ENCODE data around the gene VPS50. TPM values are rescaled to one million over a fixed set of nuclear protein-coding genes. Genes with fewer than 3 reads are reported as not detected.
A peak's percentile ranks its signal among the peaks of the same experiment; 100 is the strongest.

Gene VPS50
- total RNA-seq = 10 to 100 TPM; 23.4 to 25.7 TPM

DNA sequence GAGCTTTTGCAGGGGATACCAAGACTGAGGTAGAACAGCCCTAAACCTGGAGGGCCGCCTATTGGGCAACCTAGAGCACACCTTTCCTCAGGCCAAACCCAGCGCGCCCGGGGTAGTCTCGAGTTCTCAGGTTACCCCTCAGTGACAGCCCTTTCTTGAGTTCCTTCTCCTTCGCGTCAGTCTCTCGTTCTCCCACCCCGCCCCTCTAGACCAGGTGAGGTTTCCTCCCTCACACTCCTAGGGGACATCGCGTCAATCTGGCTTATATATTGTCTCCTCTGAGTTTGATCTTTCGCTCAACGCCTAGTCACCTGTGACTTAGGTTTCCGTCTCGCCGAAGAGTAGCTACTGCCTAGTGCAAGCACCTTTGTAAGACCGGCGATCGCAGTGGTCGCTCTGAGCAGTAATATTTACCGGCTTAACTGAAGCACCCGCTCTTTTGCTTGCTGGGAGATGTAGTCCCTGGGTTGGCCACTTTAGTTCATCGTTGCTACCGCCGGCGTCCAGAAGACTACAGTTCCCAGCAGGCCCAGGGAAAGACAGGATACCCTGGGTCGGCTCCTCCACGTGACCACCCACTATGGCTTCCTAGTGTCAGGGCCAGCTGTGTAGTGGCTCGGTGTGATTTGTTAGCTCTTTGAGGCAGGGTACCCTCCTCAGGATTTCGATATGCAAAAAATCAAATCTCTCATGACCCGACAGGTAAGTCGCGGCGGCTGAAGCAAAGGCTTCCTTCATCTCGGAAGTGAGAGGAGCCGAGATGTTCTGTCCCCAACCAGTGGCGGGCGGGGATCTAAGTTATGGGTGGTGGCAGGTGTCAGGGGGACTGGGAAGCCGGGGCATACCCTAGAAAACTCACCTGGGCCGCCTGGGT, at the start of gene VPS50:
Gene VPS50, plus strand, starts transcription at position 568 of the 874 bp plus-strand sequence. Its CDS starts 102 bp downstream, at position 670.
- Mint-ChIP-seq H3K9me3 (no peaks in the 10 kb centered on the region), H3K4me3 (peak within 1 kb of the TSS; percentile 92 to 93), H3K27me3 (ENCODE audit: low read depth) (no peaks in the 10 kb centered on the region), H3K36me3 (ENCODE audit: insufficient read depth in 2 of 2) (no peaks in the 10 kb centered on the region), H3K27ac (peak within 1 kb of the TSS; percentile 92), H3K4me1 (ENCODE audit: low read depth) (peaks cover 16% of the 10 kb centered on the region)
- peak; percentile 90 to 95 for DNase-seq
- ATAC-seq (replicated peaks in 1 of 2) = peak; percentile 99

GRCh38 chr7:93185303-93186027, 46.7 kb upstream of the VPS50 start:
- H3K4me3 Mint-ChIP-seq = peak overlapping the region in 1 of 2 donors; percentile 40
- H3K4me1 Mint-ChIP-seq (ENCODE audit: low read depth) = peaks cover 15% of the 10 kb centered on the region
- H3K27me3 Mint-ChIP-seq (ENCODE audit: low read depth) = peaks cover 72% of the 10 kb centered on the region
- peak overlapping the region; percentile 6 for H3K27ac Mint-ChIP-seq
- no peaks in the 10 kb centered on the region for H3K9me3 Mint-ChIP-seq
- DNase-seq (peak; percentile 17 to 34), ATAC-seq (replicated peaks in 1 of 2) (peak; percentile 97 to 98)
- no peaks in the 10 kb centered on the region for H3K36me3 Mint-ChIP-seq (ENCODE audit: insufficient read depth in 2 of 2)

DNA sequence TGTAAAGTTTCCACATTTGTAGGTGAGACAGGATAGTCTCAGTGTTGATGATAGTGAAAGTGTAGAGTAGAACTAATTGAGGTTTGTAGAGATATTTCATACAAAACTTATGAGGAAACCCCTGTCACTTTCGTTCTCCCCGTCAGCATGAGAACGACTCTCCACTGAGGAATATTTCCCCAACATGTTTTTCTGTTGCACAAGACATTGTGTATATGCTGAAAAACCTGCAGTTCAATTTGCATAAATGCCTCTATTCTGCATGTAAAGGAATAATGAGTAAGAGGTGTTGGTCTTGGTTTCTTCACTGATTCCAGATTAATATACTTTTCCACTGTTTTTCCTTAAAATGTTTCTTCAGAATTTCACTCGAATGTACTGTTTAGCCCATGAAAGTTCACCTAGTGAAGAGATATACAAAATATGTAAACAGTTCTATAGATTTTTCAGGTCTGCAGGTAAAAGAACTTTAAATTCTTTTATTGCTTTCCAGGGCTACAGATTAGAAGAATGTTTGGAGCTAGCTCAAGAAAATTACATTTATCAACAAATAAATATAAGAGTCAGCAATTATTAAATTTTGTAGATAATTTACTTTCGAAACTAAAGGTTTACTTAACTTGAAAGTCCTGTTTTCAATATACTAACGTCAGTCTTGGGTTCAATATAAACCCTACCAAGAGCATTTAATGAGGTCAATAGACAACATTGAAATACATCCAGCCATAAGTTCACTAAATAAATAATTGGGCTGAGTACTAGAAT, 43.1 kb upstream of the VPS50 start:
- Mint-ChIP-seq H3K27ac (no peak overlapping the region), H3K9me3 (no peaks in the 10 kb centered on the region), H3K27me3 (ENCODE audit: low read depth) (peaks cover 73% of the 10 kb centered on the region), H3K4me1 (ENCODE audit: low read depth) (peaks cover 15% of the 10 kb centered on the region), H3K36me3 (ENCODE audit: insufficient read depth in 2 of 2) (no peaks in the 10 kb centered on the region), H3K4me3 (no peak overlapping the region)
- DNase-seq = no peak
- no peak for ATAC-seq (replicated peaks in 1 of 2)

GRCh38 chr7:93194386-93194785, 37.8 kb upstream of the VPS50 start:
- no peak for ATAC-seq (replicated peaks in 1 of 2)
- no peak overlapping the region for H3K4me3 Mint-ChIP-seq
- peaks cover 74% of the 10 kb centered on the region for H3K27me3 Mint-ChIP-seq (ENCODE audit: low read depth)
- no peaks in the 10 kb centered on the region for H3K4me1 Mint-ChIP-seq (ENCODE audit: low read depth)
- DNase-seq = no peak
- H3K9me3 Mint-ChIP-seq = no peaks in the 10 kb centered on the region
- H3K27ac Mint-ChIP-seq = no peak overlapping the region
- no peaks in the 10 kb centered on the region for H3K36me3 Mint-ChIP-seq (ENCODE audit: insufficient read depth in 2 of 2)

DNA sequence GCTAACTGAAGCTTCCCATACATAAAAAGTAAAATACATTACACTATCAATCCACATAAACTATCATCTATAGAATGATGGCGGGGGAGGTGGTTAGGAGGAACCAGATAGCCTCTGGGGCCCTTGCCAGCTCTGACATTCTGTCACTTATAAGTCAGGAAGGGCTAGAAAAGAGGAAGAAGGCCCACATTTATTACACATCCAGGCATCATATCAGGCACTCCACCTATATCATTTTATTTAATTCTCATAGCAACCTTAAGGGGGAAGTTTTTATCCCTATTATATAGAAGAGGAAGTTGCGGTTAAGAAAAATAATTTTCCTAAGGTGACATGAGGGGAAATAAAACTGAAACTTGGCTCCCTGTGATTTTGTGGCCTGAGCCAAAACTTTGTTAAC, 35.8 kb upstream of the VPS50 start:
- Mint-ChIP-seq H3K27ac (no peak overlapping the region), H3K36me3 (ENCODE audit: insufficient read depth in 2 of 2) (no peaks in the 10 kb centered on the region), H3K4me1 (ENCODE audit: low read depth) (no peaks in the 10 kb centered on the region), H3K27me3 (ENCODE audit: low read depth) (peaks cover 69% of the 10 kb centered on the region), H3K4me3 (no peak overlapping the region), H3K9me3 (no peaks in the 10 kb centered on the region)
- ATAC-seq (replicated peaks in 1 of 2) (no peak), DNase-seq (no peak)

DNA sequence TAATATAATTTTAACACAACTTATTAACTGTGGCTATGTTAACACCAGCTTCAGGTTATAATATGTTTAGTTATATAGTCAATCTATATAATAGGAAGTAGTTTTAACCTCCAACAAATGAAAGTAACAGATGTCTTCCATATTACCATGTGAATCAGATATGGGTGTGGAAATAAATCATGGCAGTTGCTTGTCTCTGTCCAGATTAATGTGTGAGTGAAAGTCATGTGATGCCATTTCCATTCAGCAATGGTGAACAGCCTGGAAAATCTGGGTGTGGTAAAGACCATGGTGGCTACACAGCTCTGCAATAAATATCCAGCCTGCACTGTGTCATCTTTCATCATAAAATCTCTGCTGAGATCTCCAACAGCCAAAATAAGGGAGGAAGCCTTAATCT, 33.7 kb upstream of the VPS50 start:
- no peak for ATAC-seq (replicated peaks in 1 of 2)
- Mint-ChIP-seq H3K4me3 (no peak overlapping the region), H3K36me3 (ENCODE audit: insufficient read depth in 2 of 2) (no peaks in the 10 kb centered on the region), H3K4me1 (ENCODE audit: low read depth) (no peaks in the 10 kb centered on the region), H3K27ac (no peak overlapping the region), H3K27me3 (ENCODE audit: low read depth) (peaks cover 62% of the 10 kb centered on the region), H3K9me3 (no peaks in the 10 kb centered on the region)
- no peak for DNase-seq

DNA sequence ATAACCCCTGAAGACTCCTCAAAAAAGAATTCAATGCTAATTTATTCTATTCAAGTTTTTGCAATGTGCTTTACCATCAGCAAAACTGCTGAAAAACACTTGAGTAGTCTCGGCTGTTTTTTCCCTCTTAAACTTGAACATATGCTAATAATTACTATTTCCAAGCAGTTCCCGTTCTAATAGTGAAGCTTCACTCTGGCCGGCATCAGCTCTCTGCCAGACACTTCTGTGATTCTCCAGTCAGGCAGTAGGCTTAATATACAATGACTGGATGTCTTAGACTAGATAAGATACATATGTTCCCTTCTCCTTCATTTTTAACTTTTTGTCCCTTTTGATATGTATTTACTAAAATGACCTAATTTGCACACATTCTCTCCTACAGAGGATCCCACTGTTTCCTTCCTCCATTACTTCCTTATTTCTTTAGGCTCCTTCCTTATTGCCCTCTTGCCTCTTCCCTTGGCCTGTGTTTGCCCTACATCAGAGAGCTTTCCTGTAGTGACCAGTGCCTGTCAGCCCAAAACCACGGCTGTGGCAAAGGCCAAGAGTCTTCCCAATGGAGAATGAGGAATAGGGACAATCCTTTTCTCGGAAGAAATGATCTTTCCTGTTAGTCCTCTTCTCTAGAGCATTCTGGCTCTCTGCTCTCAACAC, 29.4 kb upstream of the VPS50 start:
- no peak for DNase-seq
- ATAC-seq (replicated peaks in 1 of 2) = no peak
- peaks cover 58% of the 10 kb centered on the region for H3K27me3 Mint-ChIP-seq (ENCODE audit: low read depth)
- H3K4me3 Mint-ChIP-seq = no peak overlapping the region
- no peaks in the 10 kb centered on the region for H3K9me3 Mint-ChIP-seq
- H3K4me1 Mint-ChIP-seq (ENCODE audit: low read depth) = no peaks in the 10 kb centered on the region
- H3K36me3 Mint-ChIP-seq (ENCODE audit: insufficient read depth in 2 of 2) = no peaks in the 10 kb centered on the region
- no peak overlapping the region for H3K27ac Mint-ChIP-seq

- no peaks in the 10 kb centered on the region for H3K36me3 Mint-ChIP-seq (ENCODE audit: insufficient read depth in 2 of 2)
- H3K9me3 Mint-ChIP-seq = no peaks in the 10 kb centered on the region
- DNase-seq (no peak), ATAC-seq (replicated peaks in 1 of 2) (no peak)
- H3K27ac Mint-ChIP-seq = no peak overlapping the region
- H3K4me3 Mint-ChIP-seq = no peak overlapping the region
- no peaks in the 10 kb centered on the region for H3K4me1 Mint-ChIP-seq (ENCODE audit: low read depth)
- peaks cover 53% of the 10 kb centered on the region for H3K27me3 Mint-ChIP-seq (ENCODE audit: low read depth)
Observed at GRCh38 chr7:93203496-93203895, 28.7 kb upstream of the VPS50 start.

DNA sequence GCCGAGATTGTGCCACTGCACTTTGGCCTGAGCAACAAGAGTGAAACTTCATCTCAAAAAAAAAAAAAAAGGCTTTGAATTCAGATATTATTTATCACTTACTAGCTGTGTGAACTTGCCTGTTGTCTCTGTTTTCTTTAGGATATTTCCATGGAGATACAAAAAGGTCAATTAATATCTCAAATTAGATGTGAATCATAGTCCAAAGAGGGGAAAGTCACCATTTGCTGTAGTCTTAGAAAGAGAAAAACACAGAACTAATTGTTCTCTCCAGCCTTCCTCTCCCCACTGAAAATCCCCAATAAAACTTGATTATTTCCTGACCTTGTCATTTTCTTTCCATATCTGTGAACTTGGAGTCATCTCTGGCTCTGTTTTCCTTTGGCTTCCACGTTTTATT, 27.1 kb upstream of the VPS50 start:
- Mint-ChIP-seq H3K9me3 (no peaks in the 10 kb centered on the region), H3K4me1 (ENCODE audit: low read depth) (no peaks in the 10 kb centered on the region), H3K27ac (no peak overlapping the region), H3K4me3 (no peak overlapping the region), H3K36me3 (ENCODE audit: insufficient read depth in 2 of 2) (no peaks in the 10 kb centered on the region), H3K27me3 (ENCODE audit: low read depth) (peaks cover 39% of the 10 kb centered on the region)
- DNase-seq (no peak), ATAC-seq (replicated peaks in 1 of 2) (no peak)

- peak in 1 of 2 donors; percentile 11 for ATAC-seq (replicated peaks in 1 of 2)
- no peak for DNase-seq
- no peak overlapping the region for H3K27ac Mint-ChIP-seq
- no peaks in the 10 kb centered on the region for H3K36me3 Mint-ChIP-seq (ENCODE audit: insufficient read depth in 2 of 2)
- H3K4me1 Mint-ChIP-seq (ENCODE audit: low read depth) = no peaks in the 10 kb centered on the region
- H3K9me3 Mint-ChIP-seq = no peaks in the 10 kb centered on the region
- peaks cover 50% of the 10 kb centered on the region for H3K27me3 Mint-ChIP-seq (ENCODE audit: low read depth)
- H3K4me3 Mint-ChIP-seq = no peak overlapping the region
Observed at GRCh38 chr7:93211228-93211818, 20.8 kb upstream of the VPS50 start.

- H3K36me3 Mint-ChIP-seq (ENCODE audit: insufficient read depth in 2 of 2) = no peaks in the 10 kb centered on the region
- H3K4me1 Mint-ChIP-seq (ENCODE audit: low read depth) = no peaks in the 10 kb centered on the region
- H3K27ac Mint-ChIP-seq = no peak overlapping the region
- H3K4me3 Mint-ChIP-seq = no peak overlapping the region
- no peaks in the 10 kb centered on the region for H3K9me3 Mint-ChIP-seq
- ATAC-seq (replicated peaks in 1 of 2) (no peak), DNase-seq (no peak)
- peaks cover 45% of the 10 kb centered on the region for H3K27me3 Mint-ChIP-seq (ENCODE audit: low read depth)
Observed at GRCh38 chr7:93212881-93213280, 19.3 kb upstream of the VPS50 start.

DNA sequence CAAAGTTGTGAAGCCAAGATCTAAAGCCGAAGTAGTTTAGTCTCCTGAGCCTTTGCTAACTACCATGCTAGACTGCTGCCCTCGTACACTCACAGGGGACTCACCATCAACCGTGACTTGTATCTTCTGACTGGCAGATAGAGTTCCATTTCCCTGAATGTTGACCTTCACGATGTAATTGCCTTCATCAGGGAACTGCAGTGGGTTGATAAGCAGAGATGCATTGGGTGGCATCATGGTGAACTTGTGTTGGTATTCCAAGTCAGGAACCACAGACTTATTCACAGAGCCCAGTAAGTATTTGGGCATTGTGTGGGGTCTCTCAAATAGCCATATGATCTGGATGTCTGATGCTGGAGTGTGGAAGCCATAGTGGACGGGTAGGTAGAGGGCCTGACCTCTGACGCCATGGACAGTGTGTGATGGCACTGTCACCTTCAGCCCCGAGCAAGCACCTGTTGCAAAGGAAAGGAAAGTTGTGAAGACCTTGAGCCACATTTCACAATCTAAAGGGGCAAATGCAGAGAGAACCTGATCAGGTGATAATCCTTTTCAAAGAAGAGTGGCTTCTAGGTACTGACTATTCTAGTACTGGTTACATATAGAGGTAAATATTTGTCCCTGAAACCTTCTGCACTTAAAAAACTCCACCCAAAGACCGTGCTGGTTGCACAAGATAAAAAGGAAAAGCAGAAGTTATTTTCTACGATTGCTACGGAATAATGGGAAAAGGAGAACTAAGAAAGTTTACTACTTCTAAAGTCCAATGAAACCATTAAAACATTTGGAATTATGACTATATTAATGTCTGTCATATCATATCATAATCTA, 13.0 kb upstream of the VPS50 start:
- Mint-ChIP-seq H3K9me3 (no peaks in the 10 kb centered on the region), H3K4me1 (ENCODE audit: low read depth) (no peaks in the 10 kb centered on the region), H3K27me3 (ENCODE audit: low read depth) (peaks cover 13% of the 10 kb centered on the region), H3K27ac (no peak overlapping the region), H3K36me3 (ENCODE audit: insufficient read depth in 2 of 2) (no peaks in the 10 kb centered on the region), H3K4me3 (no peak overlapping the region)
- DNase-seq (no peak), ATAC-seq (replicated peaks in 1 of 2) (no peak)

Data from activated T-cell treated with anti-CD3 and anti-CD28 coated beads, Interleukin-2, amount 50 U/mL, for 72 hours (primary cell).